Nephron progenitor cell (in vitro differentiated cells): Measurements from ENCODE around the gene DNASE1.

Experiments
- DNase-seq: peaks from one replicate; pipeline ENCODE4 v3.0.0; 2021
- H3K27ac Mint-ChIP-seq: 2 replicates; pipeline ENCODE4 v1.8.0; 2021; ENCODE audit warnings: mild to moderate bottlenecking, moderate library complexity, mixed read lengths
- H3K27me3 Mint-ChIP-seq: 2 replicates; pipeline ENCODE4 v1.8.0; 2021; ENCODE audit warnings: mild to moderate bottlenecking, low read depth, mixed read lengths; ENCODE audit not compliant: poor library complexity
- H3K36me3 Mint-ChIP-seq: 2 replicates; pipeline ENCODE4 v1.8.0; 2021; ENCODE audit warnings: low read depth, mixed read lengths
- H3K4me1 Mint-ChIP-seq: 2 replicates; pipeline ENCODE4 v1.8.0; 2021; ENCODE audit warnings: mixed read lengths
- H3K4me3 Mint-ChIP-seq: 2 replicates; pipeline ENCODE4 v1.8.0; 2021; ENCODE audit warnings: mild to moderate bottlenecking, moderate library complexity, mixed read lengths
- H3K9me3 Mint-ChIP-seq: 2 replicates; pipeline ENCODE4 v1.8.0; 2021; ENCODE audit warnings: mild to moderate bottlenecking, moderate library complexity, mixed read lengths
- CTCF ChIP-seq: fragments of 200-600 bp; sonication (generic); IDR thresholded peaks from 2 replicates; pipeline ENCODE4 v1.5.0; 2021; ENCODE audit warnings: antibody characterized with exemption

Gene DNASE1

GRCh38 chr16:3695610-3696369, 41.3 kb downstream of the DNASE1 start:
- Mint-ChIP-seq H3K27ac (peak overlapping the region; percentile 96), H3K9me3 (no peaks in the 10 kb centered on the region), H3K4me1 (peaks cover 26% of the 10 kb centered on the region), H3K27me3 (no peaks in the 10 kb centered on the region), H3K36me3 (peaks cover 33% of the 10 kb centered on the region), H3K4me3 (no peak overlapping the region)
- DNase-seq = no peak
- no peak for TF ChIP-seq CTCF

- H3K4me1 Mint-ChIP-seq = peaks cover 21% of the 10 kb centered on the region
- H3K36me3 Mint-ChIP-seq = peaks cover 38% of the 10 kb centered on the region
- peak overlapping the region; percentile 96 for H3K27ac Mint-ChIP-seq
- no peak for DNase-seq
- no peak overlapping the region for H3K4me3 Mint-ChIP-seq
- no peaks in the 10 kb centered on the region for H3K9me3 Mint-ChIP-seq
- TF ChIP-seq CTCF = no peak
- no peaks in the 10 kb centered on the region for H3K27me3 Mint-ChIP-seq
These were observed 42.1 kb downstream of the DNASE1 start for GRCh38 chr16:3696425-3697218.

- no peaks in the 10 kb centered on the region for H3K9me3 Mint-ChIP-seq
- TF ChIP-seq CTCF = no peak
- H3K27ac Mint-ChIP-seq = no peak overlapping the region
- no peaks in the 10 kb centered on the region for H3K27me3 Mint-ChIP-seq
- DNase-seq = no peak
- H3K4me1 Mint-ChIP-seq = peaks cover 17% of the 10 kb centered on the region
- H3K36me3 Mint-ChIP-seq = peaks cover 53% of the 10 kb centered on the region
- H3K4me3 Mint-ChIP-seq = no peak overlapping the region
These were observed 44.5 kb downstream of the DNASE1 start for GRCh38 chr16:3698941-3699340.

- Mint-ChIP-seq H3K4me1 (no peaks in the 10 kb centered on the region), H3K9me3 (no peaks in the 10 kb centered on the region), H3K4me3 (no peak overlapping the region), H3K27me3 (no peaks in the 10 kb centered on the region), H3K36me3 (peaks cover 48% of the 10 kb centered on the region), H3K27ac (peak overlapping the region; percentile 59)
- no peak for DNase-seq
- TF ChIP-seq CTCF = no peak
These were observed 47.0 kb downstream of the DNASE1 start for GRCh38 chr16:3701531-3701930.

- H3K9me3 Mint-ChIP-seq = no peaks in the 10 kb centered on the region
- no peaks in the 10 kb centered on the region for H3K4me1 Mint-ChIP-seq
- H3K4me3 Mint-ChIP-seq = no peak overlapping the region
- H3K27ac Mint-ChIP-seq = peak overlapping the region; percentile 86
- H3K27me3 Mint-ChIP-seq = no peaks in the 10 kb centered on the region
- no peak for DNase-seq
- TF ChIP-seq CTCF = no peak
- peaks cover 48% of the 10 kb centered on the region for H3K36me3 Mint-ChIP-seq
These were observed 47.6 kb downstream of the DNASE1 start for GRCh38 chr16:3702082-3702481.
